ENCODE data around the gene NRCAM. TPM values are rescaled to one million over a fixed set of nuclear protein-coding genes. Genes with fewer than 3 reads are reported as not detected.

NRCAM gene
- total RNA-seq, 1 donor from 2014 or later: 9.3 TPM

DNA sequence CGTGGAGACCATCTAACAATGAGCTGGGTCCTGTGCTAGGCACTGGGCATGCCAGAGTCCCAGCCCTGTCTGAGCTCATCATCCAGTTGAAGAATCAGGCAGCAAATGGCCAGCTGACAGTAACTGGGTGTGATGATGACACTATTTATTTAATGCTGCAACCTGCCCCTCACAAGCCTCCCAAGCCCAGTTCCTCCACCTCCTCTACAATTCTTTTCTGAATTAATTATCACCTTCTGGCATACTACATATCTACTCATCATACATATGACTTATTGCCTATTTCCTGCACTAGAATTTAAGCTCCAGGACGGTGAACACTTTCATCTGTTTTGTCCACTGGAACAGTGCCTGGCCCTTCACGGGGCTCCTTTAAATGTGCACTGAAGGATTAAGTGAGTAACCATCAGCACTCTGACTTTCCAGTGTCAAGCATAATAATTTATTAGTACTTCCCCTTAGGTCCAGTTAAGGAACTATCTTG is 229.4 kb downstream of the NRCAM start:
- no peaks in the 10 kb centered on the region for H3K27me3 ChIP-seq (ENCODE audit: insufficient read depth, low read length)
- Mint-ChIP-seq H3K27me3 (ENCODE audit: low read depth, unreplicated experiment) (no peaks in the 10 kb centered on the region), H3K4me3 (ENCODE audit: unreplicated experiment) (no peak overlapping the region), H3K27ac (ENCODE audit: unreplicated experiment) (no peak overlapping the region), H3K4me1 (ENCODE audit: low read depth, unreplicated experiment) (peaks cover 12% of the 10 kb centered on the region), H3K36me3 (ENCODE audit: low read depth, unreplicated experiment) (peaks cover 1% of the 10 kb centered on the region), H3K9me3 (ENCODE audit: unreplicated experiment) (no peaks in the 10 kb centered on the region)
- no peaks in the 10 kb centered on the region for H3K79me2 ChIP-seq (ENCODE audit: insufficient read depth, low read length)
- H4K20me1 ChIP-seq (ENCODE audit: insufficient read depth, low read length): no peaks in the 10 kb centered on the region
- no peaks in the 10 kb centered on the region for H3K36me3 ChIP-seq (ENCODE audit: insufficient read depth, low read length)
- no peak overlapping the region for H3K9ac ChIP-seq (ENCODE audit: low read length)
- FAIRE-seq: no peak
- DNase-seq (ENCODE audit: low read depth): no peak
- H3K4me3 ChIP-seq (ENCODE audit: insufficient read depth, low read depth, low read length): no peak overlapping the region
- H3K9me3 ChIP-seq (ENCODE audit: insufficient read depth, low read depth, low read length): no peaks in the 10 kb centered on the region
- H3K4me1 ChIP-seq (ENCODE audit: insufficient read depth, low read length): no peaks in the 10 kb centered on the region
- no peak overlapping the region for H3K4me2 ChIP-seq (ENCODE audit: low read length)
- no peak for TF ChIP-seq EZH2 (IDR thresholded peaks at IDR 0.05; ENCODE audit: insufficient read depth, low read length)
- TF ChIP-seq, protein P1, sequence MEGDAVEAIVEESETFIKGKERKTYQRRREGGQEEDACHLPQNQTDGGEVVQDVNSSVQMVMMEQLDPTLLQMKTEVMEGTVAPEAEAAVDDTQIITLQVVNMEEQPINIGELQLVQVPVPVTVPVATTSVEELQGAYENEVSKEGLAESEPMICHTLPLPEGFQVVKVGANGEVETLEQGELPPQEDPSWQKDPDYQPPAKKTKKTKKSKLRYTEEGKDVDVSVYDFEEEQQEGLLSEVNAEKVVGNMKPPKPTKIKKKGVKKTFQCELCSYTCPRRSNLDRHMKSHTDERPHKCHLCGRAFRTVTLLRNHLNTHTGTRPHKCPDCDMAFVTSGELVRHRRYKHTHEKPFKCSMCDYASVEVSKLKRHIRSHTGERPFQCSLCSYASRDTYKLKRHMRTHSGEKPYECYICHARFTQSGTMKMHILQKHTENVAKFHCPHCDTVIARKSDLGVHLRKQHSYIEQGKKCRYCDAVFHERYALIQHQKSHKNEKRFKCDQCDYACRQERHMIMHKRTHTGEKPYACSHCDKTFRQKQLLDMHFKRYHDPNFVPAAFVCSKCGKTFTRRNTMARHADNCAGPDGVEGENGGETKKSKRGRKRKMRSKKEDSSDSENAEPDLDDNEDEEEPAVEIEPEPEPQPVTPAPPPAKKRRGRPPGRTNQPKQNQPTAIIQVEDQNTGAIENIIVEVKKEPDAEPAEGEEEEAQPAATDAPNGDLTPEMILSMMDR (IDR thresholded peaks at IDR 0.05; ENCODE audit: insufficient read depth, low read depth, low read length): no peak
- no peak overlapping the region for H3K27ac ChIP-seq (ENCODE audit: low read depth, low read length)
- no peak overlapping the region for H2AFZ ChIP-seq (ENCODE audit: low read depth, low read length)

DNA sequence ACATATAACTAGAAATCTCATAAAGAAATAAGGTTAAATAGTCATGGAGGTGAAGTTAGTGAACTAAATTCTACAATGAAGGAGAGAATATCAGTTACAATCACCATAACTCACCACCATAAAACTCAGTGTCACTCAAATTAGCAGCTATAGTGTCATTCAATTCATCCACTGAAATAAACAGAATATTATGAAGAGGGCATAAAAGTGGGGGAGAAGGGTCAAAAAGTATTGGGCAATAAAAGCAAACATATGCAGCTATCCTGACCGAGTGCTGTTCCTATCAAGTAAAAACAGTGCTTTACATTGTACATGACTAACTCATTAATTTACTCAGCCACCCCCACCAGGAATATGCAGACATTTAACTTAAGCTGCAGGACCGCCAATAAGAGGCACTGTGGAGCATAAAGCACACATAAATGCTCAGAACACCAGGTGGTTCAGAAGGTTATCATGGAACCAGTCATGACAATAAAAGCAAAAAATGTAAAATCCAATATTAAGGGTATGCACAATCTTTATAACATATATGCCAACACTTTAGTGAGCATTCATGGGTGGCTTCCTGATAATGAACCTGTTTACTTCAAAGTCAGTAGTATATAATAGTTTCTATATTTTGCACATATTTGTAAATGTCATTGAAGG is 230.6 kb downstream of the NRCAM start:
- no peaks in the 10 kb centered on the region for H3K9me3 ChIP-seq (ENCODE audit: insufficient read depth, low read depth, low read length)
- no peaks in the 10 kb centered on the region for H3K4me1 ChIP-seq (ENCODE audit: insufficient read depth, low read length)
- H3K9me3 Mint-ChIP-seq (ENCODE audit: unreplicated experiment): no peaks in the 10 kb centered on the region
- H3K9ac ChIP-seq (ENCODE audit: low read length): no peak overlapping the region
- no peaks in the 10 kb centered on the region for H3K27me3 Mint-ChIP-seq (ENCODE audit: low read depth, unreplicated experiment)
- H3K4me2 ChIP-seq (ENCODE audit: low read length): no peak overlapping the region
- no peak overlapping the region for H3K4me3 ChIP-seq (ENCODE audit: insufficient read depth, low read depth, low read length)
- no peak overlapping the region for H3K27ac Mint-ChIP-seq (ENCODE audit: unreplicated experiment)
- no peak overlapping the region for H3K27ac ChIP-seq (ENCODE audit: low read depth, low read length)
- no peak overlapping the region for H2AFZ ChIP-seq (ENCODE audit: low read depth, low read length)
- TF ChIP-seq, protein P1 (IDR thresholded peaks at IDR 0.05; ENCODE audit: insufficient read depth, low read depth, low read length): no peak
- no peak for TF ChIP-seq EZH2 (IDR thresholded peaks at IDR 0.05; ENCODE audit: insufficient read depth, low read length)
- no peak overlapping the region for H3K4me3 Mint-ChIP-seq (ENCODE audit: unreplicated experiment)
- H4K20me1 ChIP-seq (ENCODE audit: insufficient read depth, low read length): no peaks in the 10 kb centered on the region
- no peaks in the 10 kb centered on the region for H3K79me2 ChIP-seq (ENCODE audit: insufficient read depth, low read length)
- peaks cover 1% of the 10 kb centered on the region for H3K36me3 Mint-ChIP-seq (ENCODE audit: low read depth, unreplicated experiment)
- no peaks in the 10 kb centered on the region for H3K36me3 ChIP-seq (ENCODE audit: insufficient read depth, low read length)
- no peak for FAIRE-seq
- no peak for DNase-seq (ENCODE audit: low read depth)
- H3K4me1 Mint-ChIP-seq (ENCODE audit: low read depth, unreplicated experiment): peaks cover 9% of the 10 kb centered on the region
- H3K27me3 ChIP-seq (ENCODE audit: insufficient read depth, low read length): no peaks in the 10 kb centered on the region

GRCh38 chr7:108224387-108224786 is 231.8 kb downstream of the NRCAM start:
- Mint-ChIP-seq H3K4me1 (ENCODE audit: low read depth, unreplicated experiment) (peaks cover 9% of the 10 kb centered on the region), H3K36me3 (ENCODE audit: low read depth, unreplicated experiment) (peaks cover 1% of the 10 kb centered on the region), H3K4me3 (ENCODE audit: unreplicated experiment) (no peak overlapping the region), H3K27ac (ENCODE audit: unreplicated experiment) (no peak overlapping the region), H3K27me3 (ENCODE audit: low read depth, unreplicated experiment) (no peaks in the 10 kb centered on the region), H3K9me3 (ENCODE audit: unreplicated experiment) (no peaks in the 10 kb centered on the region)
- DNase-seq (ENCODE audit: low read depth) (no peak), FAIRE-seq (no peak)
- Histone ChIP-seq H4K20me1 (ENCODE audit: insufficient read depth, low read length) (no peaks in the 10 kb centered on the region), H3K4me1 (ENCODE audit: insufficient read depth, low read length) (no peaks in the 10 kb centered on the region), H3K4me2 (ENCODE audit: low read length) (no peak overlapping the region), H3K27me3 (ENCODE audit: insufficient read depth, low read length) (no peaks in the 10 kb centered on the region), H3K9ac (ENCODE audit: low read length) (no peak overlapping the region), H3K27ac (ENCODE audit: low read depth, low read length) (no peak overlapping the region), H3K79me2 (ENCODE audit: insufficient read depth, low read length) (no peaks in the 10 kb centered on the region), H2AFZ (ENCODE audit: low read depth, low read length) (no peak overlapping the region), H3K9me3 (ENCODE audit: insufficient read depth, low read depth, low read length) (no peaks in the 10 kb centered on the region), H3K4me3 (ENCODE audit: insufficient read depth, low read depth, low read length) (no peak overlapping the region), H3K36me3 (ENCODE audit: insufficient read depth, low read length) (no peaks in the 10 kb centered on the region)
- TF ChIP-seq, protein P1 (IDR thresholded peaks at IDR 0.05; ENCODE audit: insufficient read depth, low read depth, low read length): no peak
- TF ChIP-seq EZH2 (IDR thresholded peaks at IDR 0.05; ENCODE audit: insufficient read depth, low read length): no peak
